ENCODE measurements around the gene EARS2. TPM values are rescaled to one million over a fixed set of nuclear protein-coding genes. Genes with fewer than 3 reads are reported as not detected.

Gene EARS2
- total RNA-seq, 5 donors from 2014 or later (not counting 1 experiment from before 2014, with no cell fraction given), result 10.8 to 19.4 (median 15.9) TPM

DNA sequence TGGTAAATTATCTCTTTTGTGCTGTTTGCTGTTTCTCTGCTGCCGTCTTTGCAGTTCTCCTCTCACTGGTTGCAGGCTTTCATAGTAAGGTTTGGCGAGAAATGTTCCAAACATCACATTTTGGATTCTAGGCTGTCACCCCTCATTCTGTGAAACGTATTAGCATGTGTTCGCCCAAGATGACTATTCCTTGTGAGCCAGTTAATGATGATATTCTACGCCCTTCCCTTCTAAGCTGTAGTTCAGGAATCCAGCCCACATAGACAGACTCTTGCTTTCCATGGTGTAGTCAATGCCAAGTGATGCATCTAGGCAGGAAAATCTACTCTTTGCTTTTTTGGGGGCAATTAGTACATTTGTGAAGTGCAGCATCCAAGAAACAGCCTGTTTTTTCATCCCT is 14.7 kb upstream of the EARS2 start:
- no peak overlapping the region for H3K27ac ChIP-seq (ENCODE audit: low read length)
- no peak overlapping the region for H3K4me3 ChIP-seq (ENCODE audit: control insufficient read depth in 1 of 2, extremely low read depth in 1 of 2, low read length in 1 of 2)
- H3K9me3 ChIP-seq, result no peaks in the 10 kb centered on the region
- no peak for ATAC-seq (replicated peaks in 1 of 4)
- Mint-ChIP-seq H3K27me3 (no peaks in the 10 kb centered on the region), H3K4me3 (no peak overlapping the region), H3K27ac (no peak overlapping the region), H3K9me3 (no peaks in the 10 kb centered on the region), H3K36me3 (peaks cover 31% of the 10 kb centered on the region), H3K4me1 (peaks cover 0 to 3% (median 0%) of the 10 kb centered on the region in 3 donors)
- POLR2A ChIA-PET, result interaction anchor here in 1 of 2 donors (0.6 kb wide), 1 partner anchor 79 kb away, joined by 3 read pairs; no protein-coding TSS in a partner anchor
- H3K27me3 ChIP-seq (replicated peaks in 1 of 2; ENCODE audit: control insufficient read depth in 2 of 2, extremely low read depth in 1 of 2, insufficient read depth in 2 of 2, low read length in 1 of 2), result no peaks in the 10 kb centered on the region
- 96% methylated on average over 3 of the region's 5 CpGs for WGBS (ENCODE audit: insufficient coverage)
- no peaks in the 10 kb centered on the region for H3K4me1 ChIP-seq (ENCODE audit: control insufficient read depth in 1 of 2, extremely low read depth in 1 of 2, insufficient read depth in 2 of 2, low read length in 2 of 2)
- no peak for DNase-seq
- CTCF ChIA-PET, result no interaction called here
- peaks cover 8 to 56% of the 10 kb centered on the region in 2 donors for H3K36me3 ChIP-seq (ENCODE audit: control insufficient read depth in 2 of 2, extremely low read depth in 1 of 2, insufficient read depth in 1 of 2, low read length in 1 of 2)

DNA sequence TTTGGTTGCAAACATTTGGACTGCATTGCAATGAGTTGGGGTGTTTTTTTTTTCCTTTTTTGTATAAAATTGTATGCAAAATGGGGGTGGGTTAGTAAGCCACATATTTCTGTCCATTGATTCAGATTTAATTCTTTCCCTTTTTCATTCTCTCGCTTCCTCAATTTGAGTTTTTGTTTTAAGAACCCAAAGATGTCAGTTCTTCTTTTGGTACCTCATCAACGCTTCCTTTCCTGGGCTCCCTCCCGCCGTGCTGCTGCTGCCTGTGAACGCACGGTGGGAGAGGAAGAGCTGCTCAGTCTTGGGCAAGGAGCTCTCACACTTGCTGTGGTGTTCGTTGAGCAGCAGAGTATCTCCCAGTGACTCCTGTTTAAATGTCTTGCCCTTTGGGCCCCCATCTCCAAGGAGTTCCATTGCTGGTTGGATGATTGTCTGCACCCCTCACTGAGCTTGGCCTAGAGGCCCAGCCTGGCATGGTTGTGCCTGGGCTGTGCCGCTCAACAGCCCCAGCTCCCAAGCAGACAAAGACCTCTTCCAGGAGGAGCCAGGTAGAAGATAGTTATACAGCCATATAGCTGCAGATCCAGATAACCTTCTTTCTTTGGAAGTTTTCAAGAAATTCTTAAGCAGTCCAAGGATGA is 14.0 kb upstream of the EARS2 start:
- POLR2A ChIA-PET, result interaction anchor here in 1 of 2 donors (0.6 kb wide), 2 partner anchors 71 to 78 kb away, joined by 3 read pairs; no protein-coding TSS in a partner anchor
- DNase-seq, result peak in 1 of 35 experiments; percentile 17
- peaks cover 8 to 62% of the 10 kb centered on the region in 2 donors for H3K36me3 ChIP-seq (ENCODE audit: control insufficient read depth in 2 of 2, extremely low read depth in 1 of 2, insufficient read depth in 1 of 2, low read length in 1 of 2)
- H3K4me1 ChIP-seq (ENCODE audit: control insufficient read depth in 1 of 2, extremely low read depth in 1 of 2, insufficient read depth in 2 of 2, low read length in 2 of 2), result no peaks in the 10 kb centered on the region
- no peaks in the 10 kb centered on the region for H3K27me3 Mint-ChIP-seq
- H3K9me3 ChIP-seq, result no peaks in the 10 kb centered on the region
- WGBS (ENCODE audit: insufficient coverage), result 91% methylated on average over 7 of the region's 8 CpGs
- CTCF ChIA-PET, result no interaction called here
- H3K4me1 Mint-ChIP-seq, result peaks cover 0 to 3% (median 0%) of the 10 kb centered on the region in 3 donors
- H3K27me3 ChIP-seq (replicated peaks in 1 of 2; ENCODE audit: control insufficient read depth in 2 of 2, extremely low read depth in 1 of 2, insufficient read depth in 2 of 2, low read length in 1 of 2), result no peaks in the 10 kb centered on the region
- no peak overlapping the region for H3K4me3 Mint-ChIP-seq
- no peaks in the 10 kb centered on the region for H3K9me3 Mint-ChIP-seq
- no peak for ATAC-seq (replicated peaks in 1 of 4)
- no peak overlapping the region for H3K27ac ChIP-seq (ENCODE audit: low read length)
- H3K36me3 Mint-ChIP-seq, result peaks cover 35% of the 10 kb centered on the region
- H3K27ac Mint-ChIP-seq, result peak overlapping the region in 1 of 2 donors; percentile 48
- no peak overlapping the region for H3K4me3 ChIP-seq (ENCODE audit: control insufficient read depth in 1 of 2, extremely low read depth in 1 of 2, low read length in 1 of 2)

- Mint-ChIP-seq H3K9me3 (no peaks in the 10 kb centered on the region), H3K4me3 (no peak overlapping the region), H3K4me1 (peaks cover 2 to 9% (median 6%) of the 10 kb centered on the region in 3 donors), H3K36me3 (peaks cover 61% of the 10 kb centered on the region), H3K27me3 (no peaks in the 10 kb centered on the region), H3K27ac (no peak overlapping the region)
- WGBS (ENCODE audit: insufficient coverage), result 100% methylated on average over 3 of the region's 3 CpGs
- H3K9me3 ChIP-seq, result no peaks in the 10 kb centered on the region
- POLR2A ChIA-PET, result interaction anchor here in 1 of 2 donors (0.7 kb wide), 1 partner anchor 30 kb away, joined by 7 read pairs; no protein-coding TSS in a partner anchor
- no peak for DNase-seq
- no peaks in the 10 kb centered on the region for H3K27me3 ChIP-seq (replicated peaks in 1 of 2; ENCODE audit: control insufficient read depth in 2 of 2, extremely low read depth in 1 of 2, insufficient read depth in 2 of 2, low read length in 1 of 2)
- H3K4me1 ChIP-seq (ENCODE audit: control insufficient read depth in 1 of 2, extremely low read depth in 1 of 2, insufficient read depth in 2 of 2, low read length in 2 of 2), result no peaks in the 10 kb centered on the region
- CTCF ChIA-PET, result no interaction called here
- no peak overlapping the region for H3K4me3 ChIP-seq (ENCODE audit: control insufficient read depth in 1 of 2, extremely low read depth in 1 of 2, low read length in 1 of 2)
- ATAC-seq (replicated peaks in 1 of 4), result no peak
- H3K36me3 ChIP-seq (ENCODE audit: control insufficient read depth in 2 of 2, extremely low read depth in 1 of 2, insufficient read depth in 1 of 2, low read length in 1 of 2), result peaks cover 11 to 86% of the 10 kb centered on the region in 2 donors
- H3K27ac ChIP-seq (ENCODE audit: low read length), result no peak overlapping the region
Observed at GRCh38 chr16:23567602-23568001, 10.5 kb upstream of the EARS2 start.

DNA sequence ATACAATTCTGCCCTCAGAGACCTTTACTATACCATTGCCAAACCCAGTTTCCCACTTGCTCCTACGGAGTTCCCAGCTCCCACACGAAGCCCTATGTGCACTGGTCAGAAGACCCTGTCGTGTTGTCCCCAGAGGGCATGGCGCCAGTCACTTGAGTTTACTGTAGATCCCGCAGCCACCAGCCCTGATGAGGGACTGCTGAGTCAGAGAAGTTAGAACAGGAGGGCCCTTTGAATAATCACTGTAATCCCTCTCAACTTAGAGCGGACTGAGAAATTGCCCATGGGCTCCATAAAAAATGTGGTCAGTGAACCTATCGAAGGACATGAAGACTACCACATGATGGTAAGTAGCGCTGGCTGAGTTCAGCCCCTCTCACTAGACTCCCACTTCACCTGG is 9.6 kb upstream of the EARS2 start:
- Histone ChIP-seq H3K4me3 (ENCODE audit: control insufficient read depth in 1 of 2, extremely low read depth in 1 of 2, low read length in 1 of 2) (no peak overlapping the region), H3K4me1 (ENCODE audit: control insufficient read depth in 1 of 2, extremely low read depth in 1 of 2, insufficient read depth in 2 of 2, low read length in 2 of 2) (no peaks in the 10 kb centered on the region), H3K27ac (ENCODE audit: low read length) (no peak overlapping the region), H3K36me3 (ENCODE audit: control insufficient read depth in 2 of 2, extremely low read depth in 1 of 2, insufficient read depth in 1 of 2, low read length in 1 of 2) (peaks cover 12 to 87% of the 10 kb centered on the region in 2 donors), H3K9me3 (no peaks in the 10 kb centered on the region), H3K27me3 (replicated peaks in 1 of 2; ENCODE audit: control insufficient read depth in 2 of 2, extremely low read depth in 1 of 2, insufficient read depth in 2 of 2, low read length in 1 of 2) (no peaks in the 10 kb centered on the region)
- DNase-seq, result no peak
- no peak for ATAC-seq (replicated peaks in 1 of 4)
- CTCF ChIA-PET, result interaction anchor here in 1 of 2 donors (0.6 kb wide), 1 partner anchor 73 kb away, joined by 3 read pairs; no protein-coding TSS in a partner anchor
- Mint-ChIP-seq H3K27me3 (no peaks in the 10 kb centered on the region), H3K27ac (no peak overlapping the region), H3K4me3 (no peak overlapping the region), H3K9me3 (no peaks in the 10 kb centered on the region), H3K4me1 (peaks cover 2 to 9% (median 6%) of the 10 kb centered on the region in 3 donors), H3K36me3 (peaks cover 61% of the 10 kb centered on the region)
- 100% methylated on average over 5 of the region's 8 CpGs for WGBS (ENCODE audit: insufficient coverage)
- POLR2A ChIA-PET, result no interaction called here

DNA sequence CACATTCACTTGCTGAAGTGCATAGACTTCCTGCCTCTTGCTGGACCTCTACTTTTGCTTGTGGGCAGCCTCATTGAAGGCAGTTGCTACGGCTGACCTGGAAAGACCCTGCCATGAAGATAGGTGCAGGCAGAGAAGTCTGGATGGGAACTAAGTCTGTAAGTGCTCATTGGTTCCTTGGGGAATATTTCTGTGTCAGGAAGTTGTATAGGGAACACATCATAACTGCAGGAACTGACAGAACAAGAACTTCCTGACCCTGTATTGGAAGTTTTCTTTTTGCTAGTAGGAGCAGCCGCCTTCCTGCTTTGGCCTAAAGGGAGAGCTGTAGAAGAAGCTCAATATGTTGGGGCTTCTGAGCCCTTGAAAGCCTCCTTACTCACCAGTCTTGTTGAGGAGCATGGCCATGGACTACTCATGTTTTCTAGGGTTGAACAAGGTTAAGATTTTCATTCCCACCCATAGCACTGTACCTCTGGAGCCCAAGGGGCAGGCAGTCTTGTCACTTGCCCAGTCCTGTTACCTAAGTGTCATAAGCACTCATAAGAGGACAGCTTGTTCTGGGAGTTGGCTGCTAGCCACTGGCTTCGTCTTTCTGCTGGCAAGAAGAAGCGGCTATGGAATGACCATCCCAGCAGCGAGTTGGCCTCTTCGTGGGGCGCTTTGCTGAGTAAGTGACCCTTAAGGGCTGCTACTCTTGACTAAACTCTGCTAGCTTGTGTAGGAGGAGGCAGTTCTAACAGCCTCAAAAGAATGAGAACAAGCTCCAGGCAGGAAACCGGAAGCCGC is 7.6 kb upstream of the EARS2 start:
- Mint-ChIP-seq H3K27me3 (no peaks in the 10 kb centered on the region), H3K4me3 (no peak overlapping the region), H3K4me1 (peaks cover 9 to 13% (median 13%) of the 10 kb centered on the region in 3 donors), H3K36me3 (peaks cover 53% of the 10 kb centered on the region), H3K27ac (no peak overlapping the region), H3K9me3 (no peaks in the 10 kb centered on the region)
- DNase-seq (no peak), ATAC-seq (replicated peaks in 1 of 4) (no peak)
- no peaks in the 10 kb centered on the region for H3K4me1 ChIP-seq (ENCODE audit: control insufficient read depth in 1 of 2, extremely low read depth in 1 of 2, insufficient read depth in 2 of 2, low read length in 2 of 2)
- POLR2A ChIA-PET, result no interaction called here
- CTCF ChIA-PET, result no interaction called here
- H3K4me3 ChIP-seq (ENCODE audit: control insufficient read depth in 1 of 2, extremely low read depth in 1 of 2, low read length in 1 of 2), result no peak overlapping the region
- WGBS (ENCODE audit: insufficient coverage), result 97% methylated on average over 8 of the region's 9 CpGs
- no peaks in the 10 kb centered on the region for H3K9me3 ChIP-seq
- H3K36me3 ChIP-seq (ENCODE audit: control insufficient read depth in 2 of 2, extremely low read depth in 1 of 2, insufficient read depth in 1 of 2, low read length in 1 of 2), result peaks cover 9 to 89% of the 10 kb centered on the region in 2 donors
- no peak overlapping the region for H3K27ac ChIP-seq (ENCODE audit: low read length)
- H3K27me3 ChIP-seq (replicated peaks in 1 of 2; ENCODE audit: control insufficient read depth in 2 of 2, extremely low read depth in 1 of 2, insufficient read depth in 2 of 2, low read length in 1 of 2), result no peaks in the 10 kb centered on the region

GRCh38 chr16:23563186-23563585 is 6.0 kb upstream of the EARS2 start:
- peaks cover 9 to 80% of the 10 kb centered on the region in 2 donors for H3K36me3 ChIP-seq (ENCODE audit: control insufficient read depth in 2 of 2, extremely low read depth in 1 of 2, insufficient read depth in 1 of 2, low read length in 1 of 2)
- no peak overlapping the region for H3K27ac ChIP-seq (ENCODE audit: low read length)
- ATAC-seq (replicated peaks in 1 of 4), result no peak
- H3K9me3 ChIP-seq, result no peaks in the 10 kb centered on the region
- H3K4me1 Mint-ChIP-seq, result peaks cover 25 to 29% (median 28%) of the 10 kb centered on the region in 3 donors
- 89% methylated on average over 3 of the region's 6 CpGs for WGBS (ENCODE audit: insufficient coverage)
- no peaks in the 10 kb centered on the region for H3K9me3 Mint-ChIP-seq
- POLR2A ChIA-PET, result no interaction called here
- no peak overlapping the region for H3K4me3 Mint-ChIP-seq
- CTCF ChIA-PET, result no interaction called here
- no peaks in the 10 kb centered on the region for H3K27me3 Mint-ChIP-seq
- H3K27ac Mint-ChIP-seq, result no peak overlapping the region
- H3K4me3 ChIP-seq (ENCODE audit: control insufficient read depth in 1 of 2, extremely low read depth in 1 of 2, low read length in 1 of 2), result no peak overlapping the region
- H3K27me3 ChIP-seq (replicated peaks in 1 of 2; ENCODE audit: control insufficient read depth in 2 of 2, extremely low read depth in 1 of 2, insufficient read depth in 2 of 2, low read length in 1 of 2), result no peaks in the 10 kb centered on the region
- H3K36me3 Mint-ChIP-seq, result peaks cover 53% of the 10 kb centered on the region
- H3K4me1 ChIP-seq (ENCODE audit: control insufficient read depth in 1 of 2, extremely low read depth in 1 of 2, insufficient read depth in 2 of 2, low read length in 2 of 2), result peaks cover 5 to 9% of the 10 kb centered on the region in 2 experiments
- no peak for DNase-seq
